ENCODE data around the gene EYS.

DNA sequence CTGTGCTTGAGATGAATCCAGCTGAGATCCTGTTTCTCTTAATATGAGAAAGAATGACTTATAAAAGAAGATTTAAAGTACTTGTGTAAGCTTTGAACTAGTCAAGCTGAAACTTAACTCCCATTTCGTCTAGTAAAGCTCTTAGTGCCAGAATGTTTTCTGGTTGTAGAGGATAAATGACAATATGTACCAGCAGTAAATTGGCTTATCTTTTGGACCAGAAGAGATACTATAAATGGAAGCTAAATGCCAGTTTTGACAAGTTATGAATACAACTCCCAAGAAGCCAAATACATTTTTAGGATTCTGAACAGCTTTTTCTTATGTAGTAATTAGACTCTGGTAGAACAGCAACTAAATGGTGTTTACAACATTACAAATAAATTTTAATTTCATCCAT, 608.7 kb downstream of the EYS start:
- TF ChIP-seq, protein P1, sequence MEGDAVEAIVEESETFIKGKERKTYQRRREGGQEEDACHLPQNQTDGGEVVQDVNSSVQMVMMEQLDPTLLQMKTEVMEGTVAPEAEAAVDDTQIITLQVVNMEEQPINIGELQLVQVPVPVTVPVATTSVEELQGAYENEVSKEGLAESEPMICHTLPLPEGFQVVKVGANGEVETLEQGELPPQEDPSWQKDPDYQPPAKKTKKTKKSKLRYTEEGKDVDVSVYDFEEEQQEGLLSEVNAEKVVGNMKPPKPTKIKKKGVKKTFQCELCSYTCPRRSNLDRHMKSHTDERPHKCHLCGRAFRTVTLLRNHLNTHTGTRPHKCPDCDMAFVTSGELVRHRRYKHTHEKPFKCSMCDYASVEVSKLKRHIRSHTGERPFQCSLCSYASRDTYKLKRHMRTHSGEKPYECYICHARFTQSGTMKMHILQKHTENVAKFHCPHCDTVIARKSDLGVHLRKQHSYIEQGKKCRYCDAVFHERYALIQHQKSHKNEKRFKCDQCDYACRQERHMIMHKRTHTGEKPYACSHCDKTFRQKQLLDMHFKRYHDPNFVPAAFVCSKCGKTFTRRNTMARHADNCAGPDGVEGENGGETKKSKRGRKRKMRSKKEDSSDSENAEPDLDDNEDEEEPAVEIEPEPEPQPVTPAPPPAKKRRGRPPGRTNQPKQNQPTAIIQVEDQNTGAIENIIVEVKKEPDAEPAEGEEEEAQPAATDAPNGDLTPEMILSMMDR (IDR thresholded peaks at IDR 0.05) = no peak
- no peak for TF ChIP-seq POLR2A (IDR thresholded peaks at IDR 0.05; ENCODE audit: low read depth)
